Lower leg skin (tissue), 3 donors: ENCODE data around the gene CYP2R1.

Source experiments
- POLR2A ChIP-seq, 2 donors: fragments of 450-650 bp; IDR thresholded peaks; one replicate each; pipeline ENCODE4 v1.6.1; 2016 to 2017; ENCODE audit warnings: antibody characterized with exemption in 2 of 2, mild to moderate bottlenecking in 1 of 2, moderate library complexity in 1 of 2
- TF ChIP-seq, protein P1 (sequence below), 3 donors: fragments of 450-650 bp; IDR thresholded peaks; one replicate each; pipeline ENCODE4 v1.5.1; 2016; ENCODE audit warnings: antibody characterized with exemption in 3 of 3, mild to moderate bottlenecking in 3 of 3, moderate library complexity in 2 of 3

DNA sequence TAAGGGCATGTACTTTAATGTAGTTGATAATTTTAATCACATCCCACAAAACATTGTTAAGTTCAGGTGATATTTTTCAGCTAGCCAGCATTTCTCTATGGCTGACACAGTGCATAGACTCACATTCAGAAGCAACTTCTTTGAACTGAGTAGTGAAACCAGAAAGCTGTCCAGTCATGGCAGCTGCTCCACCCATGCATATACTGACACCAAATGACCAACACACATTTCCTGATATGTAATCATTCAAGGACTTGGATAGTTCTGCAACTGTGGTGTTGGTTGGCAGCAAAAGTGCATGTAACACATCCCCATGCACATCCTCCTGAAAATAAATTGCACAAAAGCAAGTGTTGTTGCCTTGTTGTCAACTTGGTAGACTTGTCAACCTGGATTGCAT, 40.4 kb upstream of the CYP2R1 start:
- TF ChIP-seq, protein P1, sequence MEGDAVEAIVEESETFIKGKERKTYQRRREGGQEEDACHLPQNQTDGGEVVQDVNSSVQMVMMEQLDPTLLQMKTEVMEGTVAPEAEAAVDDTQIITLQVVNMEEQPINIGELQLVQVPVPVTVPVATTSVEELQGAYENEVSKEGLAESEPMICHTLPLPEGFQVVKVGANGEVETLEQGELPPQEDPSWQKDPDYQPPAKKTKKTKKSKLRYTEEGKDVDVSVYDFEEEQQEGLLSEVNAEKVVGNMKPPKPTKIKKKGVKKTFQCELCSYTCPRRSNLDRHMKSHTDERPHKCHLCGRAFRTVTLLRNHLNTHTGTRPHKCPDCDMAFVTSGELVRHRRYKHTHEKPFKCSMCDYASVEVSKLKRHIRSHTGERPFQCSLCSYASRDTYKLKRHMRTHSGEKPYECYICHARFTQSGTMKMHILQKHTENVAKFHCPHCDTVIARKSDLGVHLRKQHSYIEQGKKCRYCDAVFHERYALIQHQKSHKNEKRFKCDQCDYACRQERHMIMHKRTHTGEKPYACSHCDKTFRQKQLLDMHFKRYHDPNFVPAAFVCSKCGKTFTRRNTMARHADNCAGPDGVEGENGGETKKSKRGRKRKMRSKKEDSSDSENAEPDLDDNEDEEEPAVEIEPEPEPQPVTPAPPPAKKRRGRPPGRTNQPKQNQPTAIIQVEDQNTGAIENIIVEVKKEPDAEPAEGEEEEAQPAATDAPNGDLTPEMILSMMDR (IDR thresholded peaks at IDR 0.05), result no peak
- no peak for TF ChIP-seq POLR2A (IDR thresholded peaks at IDR 0.05)
